Measurements from ENCODE around the gene NDNF.

The NDNF gene

GRCh38 chr4:121072224-121073003 is at the start of gene NDNF:
Gene NDNF (minus strand): TSS chr4:121072535. CDS start chr4:121045837, 26,698 bp downstream.
- DNase-seq, result no peak

- no peak for DNase-seq
Measured at GRCh38 chr4:121119715-121120114, 47.4 kb upstream of the NDNF start.

GRCh38 chr4:121118344-121118743 is 46.0 kb upstream of the NDNF start:
- DNase-seq, result no peak

GRCh38 chr4:121114756-121115155 is 42.4 kb upstream of the NDNF start:
- DNase-seq, result no peak

- DNase-seq, result no peak
Measured at GRCh38 chr4:121112530-121112929, 40.2 kb upstream of the NDNF start.

- DNase-seq, result no peak
Measured at GRCh38 chr4:121108557-121108956, 36.2 kb upstream of the NDNF start.

GRCh38 chr4:121107507-121107906 is 35.2 kb upstream of the NDNF start:
- DNase-seq, result no peak

GRCh38 chr4:121100093-121100775 is 27.9 kb upstream of the NDNF start:
- no peak for DNase-seq

GRCh38 chr4:121098266-121098665 is 25.9 kb upstream of the NDNF start:
- no peak for DNase-seq

- DNase-seq, result no peak
Measured at GRCh38 chr4:121096629-121097028, 24.3 kb upstream of the NDNF start.

- no peak for DNase-seq
Measured at GRCh38 chr4:121096191-121096590, 23.9 kb upstream of the NDNF start.

GRCh38 chr4:121094297-121094966 is 22.1 kb upstream of the NDNF start:
- DNase-seq, result no peak

- DNase-seq, result no peak
Measured at GRCh38 chr4:121093261-121093660, 20.9 kb upstream of the NDNF start.

GRCh38 chr4:121091941-121092340 is 19.6 kb upstream of the NDNF start:
- no peak for DNase-seq

- DNase-seq, result no peak
Measured at GRCh38 chr4:121088867-121089266, 16.5 kb upstream of the NDNF start.

- DNase-seq, result no peak
Measured at GRCh38 chr4:121079376-121079775, 7.0 kb upstream of the NDNF start.

- no peak for DNase-seq
Measured at GRCh38 chr4:121077496-121077895, 5.2 kb upstream of the NDNF start.

GRCh38 chr4:121076416-121076815 is 4.1 kb upstream of the NDNF start:
- DNase-seq, result no peak

- no peak for DNase-seq
Measured at GRCh38 chr4:121073672-121074381, 1.5 kb upstream of the NDNF start.

- no peak for DNase-seq
Measured at GRCh38 chr4:121073004-121073435, 685 bp upstream of the NDNF start.

GRCh38 chr4:121071640-121072223 is 603 bp downstream of the NDNF start:
- no peak for DNase-seq

- no peak for DNase-seq
Measured at GRCh38 chr4:121070696-121071639, 1.4 kb downstream of the NDNF start.
